DOHH2 (cell line): Measurements from ENCODE around the gene SCN2B.

Experiments
- CTCF ChIP-seq: fragments of 200-600 bp; sonication (generic); IDR thresholded peaks from one replicate; pipeline ENCODE4 v1.5.1; 2014; ENCODE audit warnings: antibody characterized with exemption, mild to moderate bottlenecking, low read depth, low read length; ENCODE audit not compliant: poor library complexity, severe bottlenecking
- EZH2phosphoT487 ChIP-seq: fragments of 200-600 bp; sonication (generic); IDR thresholded peaks from 2 replicates; pipeline ENCODE4 v1.6.1; 2017; ENCODE audit warnings: borderline replicate concordance, mild to moderate bottlenecking, antibody characterized with exemption, low read length, moderate library complexity, mixed read lengths

GRCh38 chr11:118162846-118163245 lies 13.6 kb downstream of the SCN2B start:
- TF ChIP-seq CTCF = no peak
- TF ChIP-seq EZH2phosphoT487 = no peak
